ENCODE results near the gene FSIP1.

Gene FSIP1

DNA sequence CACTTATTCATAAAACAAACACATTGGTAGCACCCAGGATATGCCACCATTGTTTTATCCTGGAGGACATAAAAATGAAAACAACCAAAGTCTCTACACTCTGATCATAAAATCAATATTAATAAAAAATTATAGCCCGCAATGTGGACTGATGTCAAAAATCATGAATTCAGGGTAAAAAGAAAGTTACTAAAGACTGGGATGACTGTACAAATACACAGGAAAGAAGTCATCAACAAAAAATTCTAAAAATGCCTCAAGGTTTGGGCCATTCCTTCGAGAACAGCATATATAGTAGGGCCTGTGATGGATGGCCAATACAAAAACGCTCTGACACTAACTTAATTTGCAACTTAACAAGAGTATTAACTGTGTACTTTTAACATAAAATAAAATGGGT lies 125.0 kb downstream of the FSIP1 start:
- Histone ChIP-seq H3K27me3 (ENCODE audit: insufficient read depth, low read length) (no peaks in the 10 kb centered on the region), H4K12ac (ENCODE audit: low read depth, low read length) (no peak overlapping the region), H3K79me2 (ENCODE audit: control insufficient read depth, insufficient read depth, low read length, poor library complexity) (no peaks in the 10 kb centered on the region), H2BK5ac (ENCODE audit: low read depth, low read length, poor library complexity) (no peak overlapping the region), H3K27ac (ENCODE audit: low read depth, low read length) (no peak overlapping the region), H4K8ac (ENCODE audit: low read depth, low read length) (no peak overlapping the region), H2AFZ (ENCODE audit: insufficient read depth, low read length, poor library complexity) (no peak overlapping the region), H3K4me2 (ENCODE audit: low read length) (no peak overlapping the region), H3K14ac (ENCODE audit: low read length) (no peak overlapping the region), H3K4me3 (ENCODE audit: low read depth, low read length) (no peak overlapping the region), H4K91ac (ENCODE audit: low read depth, low read length) (no peak overlapping the region), H3K9me3 (ENCODE audit: insufficient read depth, low read depth, low read length) (no peaks in the 10 kb centered on the region), H2BK12ac (ENCODE audit: low read length) (no peak overlapping the region), H2BK120ac (ENCODE audit: insufficient read depth, low read length, poor library complexity) (no peak overlapping the region), H3K18ac (ENCODE audit: low read length) (no peak overlapping the region), H2AK5ac (ENCODE audit: low read length) (no peak overlapping the region), H3K23ac (ENCODE audit: low read length) (no peak overlapping the region), H3K9ac (ENCODE audit: low read length) (no peak overlapping the region), H3K79me1 (ENCODE audit: low read length) (peaks cover 7% of the 10 kb centered on the region), H3K4ac (ENCODE audit: low read depth, low read length) (no peak overlapping the region), H3K4me1 (ENCODE audit: control insufficient read depth in 1 of 2, insufficient read depth in 2 of 2, low read length in 2 of 2) (peaks cover 0 to 2% of the 10 kb centered on the region in 2 experiments), H3K36me3 (ENCODE audit: control insufficient read depth in 1 of 2, insufficient read depth in 2 of 2, low read length in 2 of 2) (no peaks in the 10 kb centered on the region)
- DNase-seq, result peak in 1 of 2 donors; percentile 56
- WGBS (ENCODE audit: extremely low coverage, insufficient coverage, insufficient read length), result no CpG with 5 or more reads among the region's 3 CpGs

DNA sequence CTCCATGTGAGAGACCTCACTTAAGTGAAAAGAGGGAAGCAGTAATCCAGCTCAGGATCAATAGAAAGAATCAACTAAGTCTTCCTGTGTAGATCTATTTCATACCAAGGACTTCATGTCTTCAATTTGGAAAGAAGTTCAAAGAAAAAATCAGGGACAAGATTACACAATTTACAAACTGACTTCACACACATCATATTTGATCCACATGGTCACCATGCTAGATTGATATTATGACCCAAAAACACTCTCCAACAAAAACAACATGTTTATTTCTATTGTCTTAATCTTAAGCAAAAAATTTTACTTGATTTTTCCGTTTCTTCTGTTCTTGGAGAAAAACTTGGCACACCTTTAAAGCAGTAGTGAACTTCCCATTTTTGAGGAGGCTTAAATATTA lies 125.5 kb downstream of the FSIP1 start:
- H2BK12ac ChIP-seq (ENCODE audit: low read length), result peak overlapping the region; percentile 92
- WGBS (ENCODE audit: extremely low coverage, insufficient coverage, insufficient read length), result no CpG with 5 or more reads among the region's 1 CpG

DNA sequence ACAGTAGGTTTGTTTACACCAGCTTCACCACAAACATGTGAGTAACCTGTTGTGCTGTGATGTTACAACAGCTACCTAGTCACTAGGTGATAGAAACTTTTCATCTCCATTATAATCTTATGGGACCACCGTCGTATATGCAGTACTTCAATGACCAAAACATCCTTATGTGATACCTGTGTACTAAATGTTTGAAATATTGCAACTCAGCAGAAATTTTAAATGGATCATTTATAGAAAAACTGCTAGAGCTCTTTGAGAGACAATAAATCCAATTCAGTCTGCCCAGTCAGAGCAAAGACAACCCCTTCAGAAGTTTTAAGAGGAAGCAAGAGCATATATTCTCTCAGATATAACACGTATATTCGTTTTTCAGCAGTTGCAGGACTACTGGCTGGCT lies 128.3 kb downstream of the FSIP1 start:
- Histone ChIP-seq H3K18ac (ENCODE audit: low read length) (no peak overlapping the region), H3K9me3 (ENCODE audit: insufficient read depth, low read depth, low read length) (no peaks in the 10 kb centered on the region), H2BK120ac (ENCODE audit: insufficient read depth, low read length, poor library complexity) (no peak overlapping the region), H2AFZ (ENCODE audit: insufficient read depth, low read length, poor library complexity) (no peak overlapping the region), H2BK5ac (ENCODE audit: low read depth, low read length, poor library complexity) (no peak overlapping the region), H3K4me3 (ENCODE audit: low read depth, low read length) (no peak overlapping the region), H3K79me1 (ENCODE audit: low read length) (peaks cover 8% of the 10 kb centered on the region), H2BK12ac (ENCODE audit: low read length) (no peak overlapping the region), H4K91ac (ENCODE audit: low read depth, low read length) (no peak overlapping the region), H3K27ac (ENCODE audit: low read depth, low read length) (no peak overlapping the region), H4K12ac (ENCODE audit: low read depth, low read length) (no peak overlapping the region), H3K14ac (ENCODE audit: low read length) (no peak overlapping the region), H3K4me1 (ENCODE audit: control insufficient read depth in 1 of 2, insufficient read depth in 2 of 2, low read length in 2 of 2) (peaks cover 2 to 3% of the 10 kb centered on the region in 2 experiments), H3K4ac (ENCODE audit: low read depth, low read length) (no peak overlapping the region), H3K9ac (ENCODE audit: low read length) (no peak overlapping the region), H3K79me2 (ENCODE audit: control insufficient read depth, insufficient read depth, low read length, poor library complexity) (no peaks in the 10 kb centered on the region), H3K23ac (ENCODE audit: low read length) (no peak overlapping the region), H3K4me2 (ENCODE audit: low read length) (no peak overlapping the region), H3K27me3 (ENCODE audit: insufficient read depth, low read length) (no peaks in the 10 kb centered on the region), H2AK5ac (ENCODE audit: low read length) (no peak overlapping the region), H3K36me3 (ENCODE audit: control insufficient read depth in 1 of 2, insufficient read depth in 2 of 2, low read length in 2 of 2) (no peaks in the 10 kb centered on the region), H4K8ac (ENCODE audit: low read depth, low read length) (no peak overlapping the region)
- no CpG with 5 or more reads among the region's 4 CpGs for WGBS (ENCODE audit: extremely low coverage, insufficient coverage, insufficient read length)
- DNase-seq, result no peak

More for the DNA sequence above, 125.5 kb downstream of the FSIP1 start:
- Histone ChIP-seq H3K36me3 (ENCODE audit: control insufficient read depth in 1 of 2, insufficient read depth in 2 of 2, low read length in 2 of 2) (no peaks in the 10 kb centered on the region), H3K79me1 (ENCODE audit: low read length) (peaks cover 7% of the 10 kb centered on the region), H3K4me2 (ENCODE audit: low read length) (no peak overlapping the region), H3K9me3 (ENCODE audit: insufficient read depth, low read depth, low read length) (no peaks in the 10 kb centered on the region), H3K9ac (ENCODE audit: low read length) (no peak overlapping the region), H4K91ac (ENCODE audit: low read depth, low read length) (peak overlapping the region; percentile 90), H3K27me3 (ENCODE audit: insufficient read depth, low read length) (no peaks in the 10 kb centered on the region), H3K79me2 (ENCODE audit: control insufficient read depth, insufficient read depth, low read length, poor library complexity) (no peaks in the 10 kb centered on the region), H3K27ac (ENCODE audit: low read depth, low read length) (no peak overlapping the region), H2BK5ac (ENCODE audit: low read depth, low read length, poor library complexity) (peak overlapping the region; percentile 9), H4K12ac (ENCODE audit: low read depth, low read length) (no peak overlapping the region), H3K23ac (ENCODE audit: low read length) (no peak overlapping the region), H2AFZ (ENCODE audit: insufficient read depth, low read length, poor library complexity) (peak overlapping the region; percentile 83), H3K4ac (ENCODE audit: low read depth, low read length) (peak overlapping the region; percentile 10), H2BK120ac (ENCODE audit: insufficient read depth, low read length, poor library complexity) (peak overlapping the region; percentile 96), H2AK5ac (ENCODE audit: low read length) (peak overlapping the region; percentile 98), H3K4me3 (ENCODE audit: low read depth, low read length) (no peak overlapping the region), H3K14ac (ENCODE audit: low read length) (peak overlapping the region; percentile 74), H3K4me1 (ENCODE audit: control insufficient read depth in 1 of 2, insufficient read depth in 2 of 2, low read length in 2 of 2) (peaks cover 0 to 2% of the 10 kb centered on the region in 2 experiments), H3K18ac (ENCODE audit: low read length) (peak overlapping the region; percentile 59), H4K8ac (ENCODE audit: low read depth, low read length) (peak overlapping the region; percentile 28)
- DNase-seq, result no peak

GRCh38 chr15:39651881-39652280 lies 130.8 kb downstream of the FSIP1 start:
- DNase-seq, result no peak
- H3K36me3 ChIP-seq (ENCODE audit: control insufficient read depth in 1 of 2, insufficient read depth in 2 of 2, low read length in 2 of 2), result no peaks in the 10 kb centered on the region
- H3K14ac ChIP-seq (ENCODE audit: low read length), result no peak overlapping the region
- H3K9me3 ChIP-seq (ENCODE audit: insufficient read depth, low read depth, low read length), result no peaks in the 10 kb centered on the region
- H3K4ac ChIP-seq (ENCODE audit: low read depth, low read length), result no peak overlapping the region
- no peak overlapping the region for H4K12ac ChIP-seq (ENCODE audit: low read depth, low read length)
- H3K27ac ChIP-seq (ENCODE audit: low read depth, low read length), result no peak overlapping the region
- H2AFZ ChIP-seq (ENCODE audit: insufficient read depth, low read length, poor library complexity), result no peak overlapping the region
- no CpG with 5 or more reads among the region's 1 CpG for WGBS (ENCODE audit: extremely low coverage, insufficient coverage, insufficient read length)
- H3K4me1 ChIP-seq (ENCODE audit: control insufficient read depth in 1 of 2, insufficient read depth in 2 of 2, low read length in 2 of 2), result peaks cover 2 to 3% of the 10 kb centered on the region in 2 experiments
- H3K27me3 ChIP-seq (ENCODE audit: insufficient read depth, low read length), result no peaks in the 10 kb centered on the region
- H3K9ac ChIP-seq (ENCODE audit: low read length), result no peak overlapping the region
- H2BK120ac ChIP-seq (ENCODE audit: insufficient read depth, low read length, poor library complexity), result no peak overlapping the region
- H3K4me3 ChIP-seq (ENCODE audit: low read depth, low read length), result no peak overlapping the region
- H3K4me2 ChIP-seq (ENCODE audit: low read length), result no peak overlapping the region
- H2AK5ac ChIP-seq (ENCODE audit: low read length), result no peak overlapping the region
- no peaks in the 10 kb centered on the region for H3K79me2 ChIP-seq (ENCODE audit: control insufficient read depth, insufficient read depth, low read length, poor library complexity)
- no peak overlapping the region for H4K91ac ChIP-seq (ENCODE audit: low read depth, low read length)
- no peak overlapping the region for H2BK12ac ChIP-seq (ENCODE audit: low read length)
- no peak overlapping the region for H4K8ac ChIP-seq (ENCODE audit: low read depth, low read length)
- no peak overlapping the region for H3K23ac ChIP-seq (ENCODE audit: low read length)
- H3K79me1 ChIP-seq (ENCODE audit: low read length), result peaks cover 6% of the 10 kb centered on the region
- H3K18ac ChIP-seq (ENCODE audit: low read length), result no peak overlapping the region
- no peak overlapping the region for H2BK5ac ChIP-seq (ENCODE audit: low read depth, low read length, poor library complexity)
